GM19438 (cell line): ENCODE data around the gene ULK3.
"Not testable (repeated sequence)": the region's sequence is repeated elsewhere in the genome, so short reads cannot be mapped to it uniquely, and the experiment has no call there.

Experiments used
- ATAC-seq: cut with Tn5 transposase; IDR thresholded peaks from one replicate; pipeline ENCODE4 v1.9.1; 2021; ENCODE audit warnings: low read depth; ENCODE audit not compliant: unreplicated experiment

ULK3 gene

GRCh38 chr15:74842581-74843444, at the start of gene ULK3:
Gene ULK3 (minus strand): TSS chr15:74843156. CDS start chr15:74843105, 51 bp downstream.
- ATAC-seq, result peak; percentile 83

GRCh38 chr15:74892313-74892712, 49.4 kb upstream of the ULK3 start:
- no peak for ATAC-seq

GRCh38 chr15:74891469-74891868, 48.5 kb upstream of the ULK3 start:
- ATAC-seq, result no peak

- ATAC-seq, result no peak
Measured at GRCh38 chr15:74890665-74890960, 47.7 kb upstream of the ULK3 start.

- ATAC-seq, result peak; percentile 82
Measured at GRCh38 chr15:74889883-74890664, 47.1 kb upstream of the ULK3 start, which contains the start of gene MPI. Gene MPI (plus strand): TSS chr15:74890042. CDS start chr15:74890074, 32 bp downstream.

GRCh38 chr15:74889390-74889882, 46.5 kb upstream of the ULK3 start:
- ATAC-seq, result peak; percentile 25

- no peak for ATAC-seq
Measured at GRCh38 chr15:74888716-74889115, 45.8 kb upstream of the ULK3 start.

GRCh38 chr15:74887537-74888193, 44.7 kb upstream of the ULK3 start:
- ATAC-seq, result not testable (repeated sequence)

GRCh38 chr15:74885461-74885860, 42.5 kb upstream of the ULK3 start:
- ATAC-seq, result no peak

GRCh38 chr15:74884428-74885223, 41.7 kb upstream of the ULK3 start:
- no peak for ATAC-seq

GRCh38 chr15:74882528-74882927, 39.6 kb upstream of the ULK3 start:
- ATAC-seq, result no peak

GRCh38 chr15:74878273-74878672, 35.3 kb upstream of the ULK3 start:
- no peak for ATAC-seq

- no peak for ATAC-seq
Measured at GRCh38 chr15:74873756-74874424, 30.9 kb upstream of the ULK3 start.

- ATAC-seq, result peak; percentile 76
Measured at GRCh38 chr15:74873036-74873755, 30.2 kb upstream of the ULK3 start, which contains the start of gene SCAMP2. Gene SCAMP2 (minus strand): TSS chr15:74873365. CDS start chr15:74873255, 110 bp downstream.

- ATAC-seq, result no peak
Measured at GRCh38 chr15:74872702-74873035, 29.7 kb upstream of the ULK3 start.

- ATAC-seq, result no peak
Measured at GRCh38 chr15:74870436-74871215, 27.7 kb upstream of the ULK3 start.

GRCh38 chr15:74869726-74870407, 26.9 kb upstream of the ULK3 start:
- peak; percentile 47 for ATAC-seq

GRCh38 chr15:74869372-74869725, 26.4 kb upstream of the ULK3 start:
- ATAC-seq, result no peak
